ENCODE results near the gene LRRC8D. TPM values are rescaled to one million over a fixed set of nuclear protein-coding genes. Genes with fewer than 3 reads are reported as not detected.
A peak's percentile ranks its signal among the peaks of the same experiment; 100 is the strongest.

LRRC8D gene
- polyA plus RNA-seq, 3 donors: 28.0 to 43.8 (median 42.9) TPM

GRCh38 chr1:89843273-89844130 is 22.7 kb downstream of the LRRC8D start:
- Histone ChIP-seq H3K4me3 (replicated peaks in 1 of 3; ENCODE audit: low read depth in 2 of 3, low read length in 3 of 3) (peak overlapping the region; percentile 70 to 90 (median 74)), H3K79me2 (ENCODE audit: insufficient read depth, low read length) (peaks cover 99% of the 10 kb centered on the region), H3K36me3 (replicated peaks in 1 of 2; ENCODE audit: control insufficient read depth in 1 of 2, insufficient read depth in 2 of 2, low read length in 2 of 2) (peaks cover 24 to 65% of the 10 kb centered on the region in 2 donors), H3K4me1 (ENCODE audit: control insufficient read depth in 1 of 2, insufficient read depth in 2 of 2, low read length in 2 of 2) (peaks cover 26 to 29% of the 10 kb centered on the region in 2 donors), H2AFZ (ENCODE audit: insufficient read depth, low read depth, low read length, poor library complexity, severe bottlenecking) (peak overlapping the region; percentile 86), H3K27me3 (ENCODE audit: control insufficient read depth in 2 of 2, insufficient read depth in 2 of 2, low read length in 2 of 2) (no peaks in the 10 kb centered on the region), H3K4me2 (replicated peaks; ENCODE audit: extremely low read depth, low read length, poor library complexity, severe bottlenecking) (peak overlapping the region; percentile 86), H4K20me1 (ENCODE audit: insufficient read depth, low read length) (peaks cover 96% of the 10 kb centered on the region), H3K9me3 (replicated peaks in 1 of 2; ENCODE audit: control insufficient read depth in 1 of 2, insufficient read depth in 1 of 2, low read length in 2 of 2) (no peaks in the 10 kb centered on the region), H3K27ac (ENCODE audit: low read depth in 1 of 2, low read length in 2 of 2) (peak overlapping the region in 1 of 2 donors; percentile 79), H3K9ac (ENCODE audit: insufficient read depth, low read length, poor library complexity, severe bottlenecking) (peak overlapping the region; percentile 71)
- H3K27ac Mint-ChIP-seq: peak overlapping the region; percentile 55 to 89 (median 84)
- H3K9me3 Mint-ChIP-seq: no peaks in the 10 kb centered on the region
- TF ChIP-seq CTCF (IDR thresholded peaks at IDR 0.05): peak; percentile 96
- peak overlapping the region; percentile 85 to 90 for H3K4me3 Mint-ChIP-seq
- H3K4me1 Mint-ChIP-seq: peaks cover 57% of the 10 kb centered on the region
- H3K27me3 Mint-ChIP-seq (ENCODE audit: low read depth in 3 of 3): no peaks in the 10 kb centered on the region
- peak; percentile 42 to 63 (median 51) for DNase-seq
- peaks cover 39 to 53% of the 10 kb centered on the region in 2 donors for H3K36me3 Mint-ChIP-seq
- 1% methylated on average over 62 of the region's 63 CpGs for WGBS (ENCODE audit: insufficient coverage)
- intact Hi-C loops (cut with micrococcal nuclease): loop anchor here (2.0 to 10.0 kb wide), 2 partner anchors 39 to 141 kb away; no protein-coding TSS in a partner anchor

- Histone ChIP-seq H3K4me2 (replicated peaks; ENCODE audit: extremely low read depth, low read length, poor library complexity, severe bottlenecking) (peak overlapping the region; percentile 86), H3K79me2 (ENCODE audit: insufficient read depth, low read length) (peaks cover 99% of the 10 kb centered on the region), H3K27ac (ENCODE audit: low read depth in 1 of 2, low read length in 2 of 2) (peak overlapping the region in 1 of 2 donors; percentile 79), H3K9me3 (replicated peaks in 1 of 2; ENCODE audit: control insufficient read depth in 1 of 2, insufficient read depth in 1 of 2, low read length in 2 of 2) (no peaks in the 10 kb centered on the region), H3K9ac (ENCODE audit: insufficient read depth, low read length, poor library complexity, severe bottlenecking) (peak overlapping the region; percentile 71), H4K20me1 (ENCODE audit: insufficient read depth, low read length) (peaks cover 96% of the 10 kb centered on the region), H2AFZ (ENCODE audit: insufficient read depth, low read depth, low read length, poor library complexity, severe bottlenecking) (peak overlapping the region; percentile 86), H3K36me3 (replicated peaks in 1 of 2; ENCODE audit: control insufficient read depth in 1 of 2, insufficient read depth in 2 of 2, low read length in 2 of 2) (peaks cover 28 to 68% of the 10 kb centered on the region in 2 donors), H3K4me1 (ENCODE audit: control insufficient read depth in 1 of 2, insufficient read depth in 2 of 2, low read length in 2 of 2) (peaks cover 26 to 29% of the 10 kb centered on the region in 2 donors), H3K27me3 (ENCODE audit: control insufficient read depth in 2 of 2, insufficient read depth in 2 of 2, low read length in 2 of 2) (no peaks in the 10 kb centered on the region), H3K4me3 (replicated peaks in 1 of 3; ENCODE audit: low read depth in 2 of 3, low read length in 3 of 3) (peak overlapping the region in 1 of 3 experiments; percentile 90)
- Mint-ChIP-seq H3K4me3 (peak overlapping the region; percentile 85 to 90), H3K36me3 (peaks cover 42 to 61% of the 10 kb centered on the region in 2 donors), H3K27me3 (ENCODE audit: low read depth in 3 of 3) (no peaks in the 10 kb centered on the region), H3K27ac (peak overlapping the region in 3 of 7 donors; percentile 23 to 72 (median 43)), H3K9me3 (no peaks in the 10 kb centered on the region), H3K4me1 (peaks cover 55% of the 10 kb centered on the region)
- WGBS (ENCODE audit: insufficient coverage): 78% methylated on average over 2 of the region's 7 CpGs
- no peak for DNase-seq
- no peak for TF ChIP-seq CTCF (IDR thresholded peaks at IDR 0.05)
- intact Hi-C loops (cut with micrococcal nuclease): loop anchor here in 1 of 2 donors (10.0 kb wide), 1 partner anchor 140 kb away; no protein-coding TSS in a partner anchor
These were observed 23.5 kb downstream of the LRRC8D start for GRCh38 chr1:89844241-89844807.
